Activated naive CD4-positive, alpha-beta T cell treated with anti-CD3 and anti-CD28 coated beads for 36 hours (primary cell): Measurements from ENCODE around the gene PXK. TPM values are rescaled to one million over a fixed set of nuclear protein-coding genes. Genes with fewer than 3 reads are reported as not detected.
"Not testable (repeated sequence)": the region's sequence is repeated elsewhere in the genome, so short reads cannot be mapped to it uniquely, and the experiment has no call there.

Source experiments
- CTCF ChIA-PET: fragments of 350-600 bp; sonication (Branson Sonifier 250); formaldehyde crosslinking; loops from one replicate; lab custom pipeline; 2021; ENCODE audit warnings: antibody characterized with exemption; lab: Charles Lee
- DNase-seq: peaks from one replicate; pipeline ENCODE4 v3.0.0-alpha.2; 2020
- H3K27ac Mint-ChIP-seq: one replicate; pipeline ENCODE4 v1.8.0; 2021; ENCODE audit warnings: mild to moderate bottlenecking, mixed read lengths
- H3K27me3 Mint-ChIP-seq: one replicate; pipeline ENCODE4 v1.8.0; 2021; ENCODE audit warnings: low read depth, mixed read lengths
- H3K36me3 Mint-ChIP-seq: one replicate; pipeline ENCODE4 v1.8.0; 2021; ENCODE audit warnings: low read depth, mixed read lengths
- H3K4me1 Mint-ChIP-seq: one replicate; pipeline ENCODE4 v1.8.0; 2021; ENCODE audit warnings: low read depth, mixed read lengths
- H3K4me3 Mint-ChIP-seq: one replicate; pipeline ENCODE4 v1.8.0; 2021; ENCODE audit warnings: mild to moderate bottlenecking, moderate library complexity, mixed read lengths
- H3K9me3 Mint-ChIP-seq: one replicate; pipeline ENCODE4 v1.8.0; 2021; ENCODE audit warnings: mixed read lengths
- intact Hi-C: fragments of 100-400 bp; cut with micrococcal nuclease; formaldehyde crosslinking; loops from one replicate; pipeline ENCODE4 v1.15.1; 2023
- total RNA-seq, 2 experiments: library from RNA; stranded (reverse); gene quantifications; one replicate each; pipeline ENCODE4 v1.2.3, GENCODE V29; 2021

Gene PXK
- total RNA-seq, 2 experiments from 2014 or later, result 44.7 to 46.1 TPM

DNA sequence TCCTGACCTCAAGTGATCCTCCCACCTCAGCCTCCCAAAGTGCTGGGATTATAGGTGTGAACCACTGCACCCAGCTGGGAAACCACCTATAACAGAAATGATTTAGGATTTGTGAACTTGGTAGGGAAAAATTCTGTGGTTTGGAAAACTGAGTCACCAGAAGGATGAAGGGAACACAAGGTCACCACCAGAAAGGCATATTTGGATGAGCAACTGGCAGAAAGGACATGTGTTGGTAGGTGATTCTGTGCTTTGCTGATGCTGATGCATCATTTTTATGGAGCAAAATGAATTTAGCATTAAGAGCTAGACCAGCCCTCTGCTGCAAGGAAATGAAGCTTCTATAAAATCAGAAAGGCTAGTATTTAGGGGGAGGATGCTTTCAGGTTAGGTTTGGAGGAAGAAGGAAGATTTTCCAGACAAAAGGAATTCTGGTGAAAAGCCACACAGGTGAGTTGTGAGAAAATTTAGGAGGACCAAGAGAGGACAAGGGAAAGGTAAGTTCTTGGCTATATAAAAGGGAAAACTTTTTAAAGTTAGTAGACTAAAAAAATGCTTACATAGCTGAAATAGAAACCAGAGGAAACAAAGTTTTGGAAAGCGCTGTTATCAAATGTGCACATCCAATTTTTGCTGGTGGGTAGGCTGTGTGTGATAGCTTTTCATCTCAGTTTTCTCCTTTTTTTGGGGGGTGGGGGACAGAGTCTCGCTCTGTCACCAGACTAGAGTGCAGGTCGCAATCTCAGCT lies 3.6 kb downstream of the PXK start:
- no peak for DNase-seq
- Mint-ChIP-seq H3K4me3 (no peak overlapping the region), H3K36me3 (peaks cover 23% of the 10 kb centered on the region), H3K4me1 (peaks cover 28% of the 10 kb centered on the region), H3K27me3 (no peaks in the 10 kb centered on the region), H3K9me3 (no peaks in the 10 kb centered on the region), H3K27ac (no peak overlapping the region)
- intact Hi-C loops, result no loop called here
- CTCF ChIA-PET, result interaction anchor here (0.5 to 4.8 kb wide), 10 partner anchors 11 to 1738 kb away, joined by 3 to 22 read pairs (median 4); partner anchors contain the start of genes HTD2, KCTD6 and RPP14

- CTCF ChIA-PET, result interaction anchor here (0.7 to 2.5 kb wide), 6 partner anchors 10 to 220 kb away, joined by 3 to 19 read pairs (median 4); no protein-coding TSS in a partner anchor
- peaks cover 23% of the 10 kb centered on the region for H3K36me3 Mint-ChIP-seq
- DNase-seq, result no peak
- no peak overlapping the region for H3K27ac Mint-ChIP-seq
- H3K9me3 Mint-ChIP-seq, result no peaks in the 10 kb centered on the region
- no peaks in the 10 kb centered on the region for H3K27me3 Mint-ChIP-seq
- peaks cover 28% of the 10 kb centered on the region for H3K4me1 Mint-ChIP-seq
- H3K4me3 Mint-ChIP-seq, result no peak overlapping the region
- intact Hi-C loops, result no loop called here
Measured at GRCh38 chr3:58337190-58337589, 4.5 kb downstream of the PXK start.

DNA sequence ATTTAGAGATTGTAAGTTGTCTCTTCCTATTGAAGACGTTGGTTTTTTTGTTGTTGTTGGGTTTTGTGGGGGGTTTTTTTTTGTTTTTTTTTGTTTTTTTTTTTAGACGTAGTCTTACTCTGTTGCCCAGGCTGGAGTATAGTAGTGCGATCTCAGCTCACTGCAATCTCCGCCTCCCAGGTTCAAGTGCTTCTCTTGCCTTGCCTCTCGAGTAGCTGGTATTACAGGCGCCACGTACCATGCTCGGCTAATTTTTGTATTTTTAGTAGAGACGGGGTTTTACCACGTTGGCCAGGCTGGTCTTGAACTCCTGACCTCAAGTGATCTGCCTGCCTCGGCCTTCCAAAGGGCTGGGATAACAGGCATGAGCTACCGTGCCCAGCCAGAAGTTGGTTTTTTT lies 6.5 kb downstream of the PXK start:
- H3K27ac Mint-ChIP-seq, DNase-seq, H3K9me3 Mint-ChIP-seq, intact Hi-C loops, H3K4me3 Mint-ChIP-seq, H3K27me3 Mint-ChIP-seq: not testable (repeated sequence)
- CTCF ChIA-PET, result interaction anchor here (1.7 kb wide), 1 partner anchor 10 kb away, joined by 4 read pairs; no protein-coding TSS in a partner anchor
- H3K36me3 Mint-ChIP-seq, result peaks cover 23% of the 10 kb centered on the region
- H3K4me1 Mint-ChIP-seq, result peaks cover 21% of the 10 kb centered on the region

- H3K27me3 Mint-ChIP-seq, result no peaks in the 10 kb centered on the region
- H3K4me3 Mint-ChIP-seq, result no peak overlapping the region
- intact Hi-C loops, result no loop called here
- peaks cover 20% of the 10 kb centered on the region for H3K36me3 Mint-ChIP-seq
- no peak for DNase-seq
- peaks cover 9% of the 10 kb centered on the region for H3K4me1 Mint-ChIP-seq
- CTCF ChIA-PET, result interaction anchor here (0.7 kb wide), 1 partner anchor 23 kb away, joined by 6 read pairs; no protein-coding TSS in a partner anchor
- H3K9me3 Mint-ChIP-seq, result no peaks in the 10 kb centered on the region
- H3K27ac Mint-ChIP-seq, result no peak overlapping the region
Measured at GRCh38 chr3:58340594-58341244, 8.0 kb downstream of the PXK start.

- H3K4me3 Mint-ChIP-seq, result no peak overlapping the region
- intact Hi-C loops, result no loop called here
- no peak for DNase-seq
- peaks cover 10% of the 10 kb centered on the region for H3K4me1 Mint-ChIP-seq
- no peak overlapping the region for H3K27ac Mint-ChIP-seq
- peaks cover 15% of the 10 kb centered on the region for H3K36me3 Mint-ChIP-seq
- no peaks in the 10 kb centered on the region for H3K27me3 Mint-ChIP-seq
- H3K9me3 Mint-ChIP-seq, result no peaks in the 10 kb centered on the region
- CTCF ChIA-PET, result no interaction called here
Measured at GRCh38 chr3:58341376-58341775, 8.7 kb downstream of the PXK start.

DNA sequence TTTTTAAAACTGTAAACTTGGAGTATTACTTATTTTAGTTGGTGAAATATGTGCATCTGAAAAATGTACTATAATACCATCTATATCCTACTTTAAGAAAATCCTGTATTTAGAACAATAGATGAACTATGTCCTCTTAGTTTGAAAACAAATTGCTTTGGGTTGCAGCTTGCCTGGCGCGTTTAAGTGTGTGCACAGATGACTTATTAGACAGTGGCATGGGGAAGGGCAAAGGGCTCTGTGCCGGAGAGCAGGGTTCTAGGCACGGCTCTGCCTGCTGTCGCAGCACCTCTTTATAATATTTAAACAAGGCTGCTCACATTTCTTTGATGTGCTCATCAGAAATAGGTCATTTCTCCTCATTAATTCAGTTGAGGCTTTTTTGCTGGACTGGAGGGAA lies 10.0 kb downstream of the PXK start:
- H3K4me1 Mint-ChIP-seq, result peaks cover 11% of the 10 kb centered on the region
- H3K36me3 Mint-ChIP-seq, result peaks cover 12% of the 10 kb centered on the region
- no peak overlapping the region for H3K4me3 Mint-ChIP-seq
- CTCF ChIA-PET, result no interaction called here
- intact Hi-C loops, result no loop called here
- H3K9me3 Mint-ChIP-seq, result no peaks in the 10 kb centered on the region
- H3K27ac Mint-ChIP-seq, result no peak overlapping the region
- H3K27me3 Mint-ChIP-seq, result no peaks in the 10 kb centered on the region
- no peak for DNase-seq

DNA sequence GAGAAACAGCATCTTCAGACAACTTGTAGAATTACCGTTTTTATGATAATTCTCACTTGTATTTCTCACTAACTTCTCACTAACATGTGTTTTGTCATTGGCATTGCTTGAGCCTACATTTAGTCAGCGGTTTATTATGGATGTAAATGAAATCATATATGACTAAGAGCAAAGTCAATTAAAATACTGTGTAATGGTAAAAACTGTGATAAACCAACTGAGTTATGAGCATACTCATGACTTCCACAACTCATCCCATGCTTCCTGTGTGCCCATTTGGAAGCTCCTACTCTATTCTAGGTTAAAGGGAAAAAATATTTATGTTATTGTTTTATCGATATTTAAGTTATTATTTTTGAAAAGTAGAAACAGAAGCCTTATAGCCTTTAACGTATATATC lies 12.8 kb downstream of the PXK start:
- Mint-ChIP-seq H3K27me3 (no peaks in the 10 kb centered on the region), H3K9me3 (no peaks in the 10 kb centered on the region), H3K27ac (no peak overlapping the region), H3K36me3 (peaks cover 8% of the 10 kb centered on the region), H3K4me3 (no peak overlapping the region), H3K4me1 (peaks cover 24% of the 10 kb centered on the region)
- CTCF ChIA-PET, result interaction anchor here (2.5 kb wide), 1 partner anchor 24 kb away, joined by 6 read pairs; no protein-coding TSS in a partner anchor
- no peak for DNase-seq
- intact Hi-C loops, result no loop called here

DNA sequence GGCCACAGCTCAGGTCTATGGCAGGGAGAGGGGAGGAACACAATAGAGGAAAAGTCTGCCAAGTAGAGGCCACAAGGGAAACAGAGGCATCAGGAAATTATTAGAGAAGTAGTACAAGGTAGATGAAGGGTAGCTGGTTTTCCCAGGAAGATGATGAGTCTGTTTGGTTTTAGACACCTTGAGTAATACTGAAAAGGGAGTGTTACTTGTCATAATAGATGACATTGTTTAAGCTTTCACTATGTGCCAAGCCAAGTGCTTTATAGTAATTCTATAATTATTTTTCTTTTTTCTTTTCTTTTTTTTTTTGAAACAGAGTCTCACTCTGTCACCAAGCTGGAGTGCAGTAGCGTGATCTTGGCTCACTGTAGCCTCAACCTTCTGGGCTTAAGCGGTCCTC lies 13.7 kb downstream of the PXK start:
- Mint-ChIP-seq H3K27me3 (no peaks in the 10 kb centered on the region), H3K4me1 (peaks cover 28% of the 10 kb centered on the region), H3K36me3 (peaks cover 9% of the 10 kb centered on the region), H3K27ac (peak overlapping the region; percentile 3), H3K9me3 (no peaks in the 10 kb centered on the region), H3K4me3 (no peak overlapping the region)
- no peak for DNase-seq
- intact Hi-C loops, result loop anchor here (1.0 to 2.0 kb wide), 2 partner anchors 8 to 14 kb away; partner anchors contain the start of gene PXK
- CTCF ChIA-PET, result interaction anchor here (2.5 kb wide), 1 partner anchor 24 kb away, joined by 6 read pairs; no protein-coding TSS in a partner anchor

DNA sequence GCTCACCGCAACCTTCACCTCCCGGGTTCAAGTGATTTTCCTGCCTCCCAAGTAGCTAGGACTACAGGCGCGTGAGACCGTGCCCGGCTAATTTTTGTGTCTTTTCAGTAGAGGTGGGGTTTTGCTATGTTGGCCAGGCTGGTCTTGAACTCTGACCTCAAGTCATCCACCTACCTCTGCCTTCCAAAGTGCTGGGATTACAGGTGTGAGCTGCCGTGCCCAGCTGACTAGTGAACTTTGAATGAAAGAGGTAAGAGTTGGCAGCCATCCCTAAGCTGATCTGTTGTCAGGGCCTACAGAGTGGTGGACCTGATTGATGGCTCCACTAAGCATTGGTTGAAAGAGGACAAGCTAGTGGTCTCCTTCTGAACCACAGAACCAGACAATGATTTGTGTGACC lies 15.3 kb downstream of the PXK start:
- H3K27me3 Mint-ChIP-seq, result no peaks in the 10 kb centered on the region
- no peak overlapping the region for H3K4me3 Mint-ChIP-seq
- H3K9me3 Mint-ChIP-seq, result no peaks in the 10 kb centered on the region
- peaks cover 34% of the 10 kb centered on the region for H3K4me1 Mint-ChIP-seq
- peaks cover 9% of the 10 kb centered on the region for H3K36me3 Mint-ChIP-seq
- intact Hi-C loops, result loop anchor here (2.0 kb wide), 1 partner anchor 15 kb away; the partner anchor contains the start of gene PXK
- H3K27ac Mint-ChIP-seq, result no peak overlapping the region
- CTCF ChIA-PET, result interaction anchor here (0.6 to 2.5 kb wide), 3 partner anchors 11 to 382 kb away, joined by 4 to 6 read pairs (median 6); no protein-coding TSS in a partner anchor
- DNase-seq, result no peak

DNA sequence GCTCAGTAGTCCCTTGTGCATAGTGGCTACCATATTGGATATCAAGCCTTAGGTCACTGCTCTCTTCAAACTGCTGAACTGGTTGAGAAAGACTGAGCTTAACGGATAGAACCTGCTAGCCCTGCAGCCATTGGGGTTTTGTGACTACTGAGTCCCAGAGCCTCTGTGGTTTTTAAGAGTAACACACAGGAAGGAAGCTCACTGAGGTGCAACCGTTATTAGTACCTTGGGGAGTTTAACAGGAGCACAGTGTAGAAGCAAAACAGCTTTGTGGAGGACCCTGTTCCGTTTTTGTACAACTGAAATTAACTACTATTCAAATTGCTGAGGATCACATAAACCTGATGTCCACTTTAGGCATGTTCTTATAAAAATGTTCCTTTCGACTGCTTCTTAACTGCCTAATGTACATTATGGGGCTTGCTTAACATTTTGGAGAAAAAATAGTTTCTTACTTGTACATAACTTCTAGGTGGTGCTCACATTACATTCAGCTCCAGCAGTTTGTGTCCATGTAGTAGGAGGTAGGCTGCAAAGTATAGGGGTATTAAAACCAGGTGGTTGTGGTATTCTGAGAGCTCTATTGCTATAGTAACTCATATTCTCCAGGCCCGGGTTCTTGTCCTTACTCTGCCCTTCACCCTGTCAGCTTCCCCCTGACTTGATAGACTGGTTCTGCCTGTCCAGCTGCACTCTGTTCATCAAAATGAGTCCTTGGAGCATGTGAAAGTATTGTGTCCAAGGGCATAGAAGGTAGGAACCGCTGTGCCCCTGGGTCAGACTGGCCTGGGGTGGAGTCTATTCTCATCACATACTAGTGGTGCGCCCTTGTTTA lies 17.3 kb downstream of the PXK start:
- CTCF ChIA-PET, result interaction anchor here (0.6 to 1.6 kb wide), 5 partner anchors 12 to 181 kb away, joined by 3 to 4 read pairs (median 4); no protein-coding TSS in a partner anchor
- intact Hi-C loops, result no loop called here
- Mint-ChIP-seq H3K4me1 (peaks cover 43% of the 10 kb centered on the region), H3K27ac (no peak overlapping the region), H3K9me3 (no peaks in the 10 kb centered on the region), H3K27me3 (no peaks in the 10 kb centered on the region), H3K36me3 (peaks cover 9% of the 10 kb centered on the region), H3K4me3 (no peak overlapping the region)
- DNase-seq, result no peak

DNA sequence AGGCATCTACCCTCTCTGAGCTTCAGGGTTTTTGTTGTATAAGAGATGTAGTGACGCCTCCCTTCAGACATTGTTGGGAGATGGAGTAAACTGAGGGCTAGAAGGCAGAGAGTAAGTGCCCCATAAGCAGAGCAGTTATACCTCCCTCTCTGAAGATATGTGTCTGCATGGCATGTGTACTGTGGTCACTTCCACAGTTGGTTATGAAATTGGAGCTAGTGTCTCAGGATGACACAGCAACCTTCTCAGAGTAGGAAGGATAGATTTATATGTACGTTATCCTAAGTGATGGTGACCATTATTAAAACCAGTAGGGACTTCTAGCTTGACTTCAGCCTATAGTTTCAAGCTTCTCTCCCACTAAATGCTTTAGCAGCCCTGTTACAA lies 17.9 kb downstream of the PXK start:
- no peak for DNase-seq
- H3K27me3 Mint-ChIP-seq, result no peaks in the 10 kb centered on the region
- CTCF ChIA-PET, result interaction anchor here (0.7 to 1.6 kb wide), 3 partner anchors 16 to 180 kb away, joined by 4 read pairs; no protein-coding TSS in a partner anchor
- no peak overlapping the region for H3K4me3 Mint-ChIP-seq
- intact Hi-C loops, result no loop called here
- H3K4me1 Mint-ChIP-seq, result peaks cover 46% of the 10 kb centered on the region
- H3K36me3 Mint-ChIP-seq, result peaks cover 10% of the 10 kb centered on the region
- no peak overlapping the region for H3K27ac Mint-ChIP-seq
- H3K9me3 Mint-ChIP-seq, result no peaks in the 10 kb centered on the region

DNA sequence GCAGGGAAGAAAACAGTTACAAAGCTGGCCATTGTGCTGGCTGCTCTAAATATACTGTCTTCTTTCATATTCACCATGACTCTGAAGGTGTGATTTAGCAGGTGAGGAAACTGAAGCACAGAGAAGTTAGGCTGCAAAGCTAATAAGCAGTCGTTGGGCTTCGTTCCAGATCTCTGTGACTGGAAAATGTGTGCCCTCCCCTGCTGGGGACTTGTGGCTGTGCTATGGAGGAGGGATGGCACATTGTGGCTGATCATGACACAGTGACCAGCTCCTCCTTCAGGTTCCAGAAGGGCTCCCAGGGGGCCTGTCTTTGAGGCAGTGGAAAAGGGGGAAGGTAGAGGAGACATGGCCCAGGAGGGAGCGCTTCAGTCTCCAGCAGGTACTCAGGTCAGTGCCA lies 19.2 kb downstream of the PXK start:
- Mint-ChIP-seq H3K27ac (no peak overlapping the region), H3K27me3 (no peaks in the 10 kb centered on the region), H3K36me3 (peaks cover 10% of the 10 kb centered on the region), H3K9me3 (no peaks in the 10 kb centered on the region), H3K4me3 (no peak overlapping the region), H3K4me1 (peaks cover 38% of the 10 kb centered on the region)
- CTCF ChIA-PET, result no interaction called here
- intact Hi-C loops, result no loop called here
- no peak for DNase-seq
